ENCODE measurements around the gene GMPR.

DNA sequence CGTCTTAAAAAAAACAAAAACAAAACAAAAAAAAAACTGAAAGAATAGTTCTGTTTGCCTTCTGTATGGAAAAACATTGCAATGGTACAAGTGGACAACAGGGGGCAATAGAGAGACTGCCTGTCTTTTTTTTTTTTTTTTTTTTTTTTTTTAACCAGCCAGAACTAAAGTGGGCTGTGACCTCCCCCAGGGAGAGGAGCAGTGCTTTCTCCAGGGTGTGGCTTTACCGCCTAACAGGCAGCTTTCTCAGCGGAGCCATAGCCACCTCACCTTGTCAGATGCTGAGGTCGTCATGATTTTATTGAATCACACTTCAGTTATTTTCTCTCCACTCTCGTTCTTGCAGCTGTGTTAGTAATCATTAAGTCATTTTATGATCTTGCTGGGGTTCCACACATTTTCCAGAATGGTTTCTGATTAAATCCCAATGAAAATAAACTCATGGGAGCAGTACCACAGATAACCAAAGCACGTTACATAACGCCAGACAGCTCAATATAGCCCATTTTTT is 78.4 kb downstream of the GMPR start:
- TF ChIP-seq, protein P1, sequence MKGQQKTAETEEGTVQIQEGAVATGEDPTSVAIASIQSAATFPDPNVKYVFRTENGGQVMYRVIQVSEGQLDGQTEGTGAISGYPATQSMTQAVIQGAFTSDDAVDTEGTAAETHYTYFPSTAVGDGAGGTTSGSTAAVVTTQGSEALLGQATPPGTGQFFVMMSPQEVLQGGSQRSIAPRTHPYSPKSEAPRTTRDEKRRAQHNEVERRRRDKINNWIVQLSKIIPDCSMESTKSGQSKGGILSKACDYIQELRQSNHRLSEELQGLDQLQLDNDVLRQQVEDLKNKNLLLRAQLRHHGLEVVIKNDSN (IDR thresholded peaks at IDR 0.05; ENCODE audit: borderline replicate concordance, extremely low read length, insufficient read depth, low read depth, low read length): no peak
- TF ChIP-seq YBX1 (IDR thresholded peaks at IDR 0.05) (no peak), NKRF (conservative IDR thresholded peaks at IDR 0.05) (no peak), PRDM15 (CRISPR knock-in tag; IDR thresholded peaks at IDR 0.05) (no peak), POLR2A (IDR thresholded peaks at IDR 0.05; ENCODE audit: low read depth, low read length) (no peak), SP1 (IDR thresholded peaks at IDR 0.05; ENCODE audit: low read depth, low read length) (no peak), NR2C2 (IDR thresholded peaks at IDR 0.05; ENCODE audit: borderline replicate concordance, control insufficient read depth, insufficient read length, low read depth) (no peak), EZH2 (IDR thresholded peaks at IDR 0.05; ENCODE audit: borderline replicate concordance, control insufficient read depth, low read depth, low read length) (no peak)
- TF ChIP-seq, protein P2, sequence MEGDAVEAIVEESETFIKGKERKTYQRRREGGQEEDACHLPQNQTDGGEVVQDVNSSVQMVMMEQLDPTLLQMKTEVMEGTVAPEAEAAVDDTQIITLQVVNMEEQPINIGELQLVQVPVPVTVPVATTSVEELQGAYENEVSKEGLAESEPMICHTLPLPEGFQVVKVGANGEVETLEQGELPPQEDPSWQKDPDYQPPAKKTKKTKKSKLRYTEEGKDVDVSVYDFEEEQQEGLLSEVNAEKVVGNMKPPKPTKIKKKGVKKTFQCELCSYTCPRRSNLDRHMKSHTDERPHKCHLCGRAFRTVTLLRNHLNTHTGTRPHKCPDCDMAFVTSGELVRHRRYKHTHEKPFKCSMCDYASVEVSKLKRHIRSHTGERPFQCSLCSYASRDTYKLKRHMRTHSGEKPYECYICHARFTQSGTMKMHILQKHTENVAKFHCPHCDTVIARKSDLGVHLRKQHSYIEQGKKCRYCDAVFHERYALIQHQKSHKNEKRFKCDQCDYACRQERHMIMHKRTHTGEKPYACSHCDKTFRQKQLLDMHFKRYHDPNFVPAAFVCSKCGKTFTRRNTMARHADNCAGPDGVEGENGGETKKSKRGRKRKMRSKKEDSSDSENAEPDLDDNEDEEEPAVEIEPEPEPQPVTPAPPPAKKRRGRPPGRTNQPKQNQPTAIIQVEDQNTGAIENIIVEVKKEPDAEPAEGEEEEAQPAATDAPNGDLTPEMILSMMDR (IDR thresholded peaks at IDR 0.05 in 2 of 3, conservative IDR thresholded peaks at IDR 0.05 in 1 of 3; ENCODE audit: control insufficient read depth in 2 of 3, extremely low read depth in 1 of 3, insufficient read depth in 1 of 3, low read depth in 3 of 3, low read length in 3 of 3): peak; percentile 49 to 68 (median 64)
- TF ChIP-seq, protein P3, sequence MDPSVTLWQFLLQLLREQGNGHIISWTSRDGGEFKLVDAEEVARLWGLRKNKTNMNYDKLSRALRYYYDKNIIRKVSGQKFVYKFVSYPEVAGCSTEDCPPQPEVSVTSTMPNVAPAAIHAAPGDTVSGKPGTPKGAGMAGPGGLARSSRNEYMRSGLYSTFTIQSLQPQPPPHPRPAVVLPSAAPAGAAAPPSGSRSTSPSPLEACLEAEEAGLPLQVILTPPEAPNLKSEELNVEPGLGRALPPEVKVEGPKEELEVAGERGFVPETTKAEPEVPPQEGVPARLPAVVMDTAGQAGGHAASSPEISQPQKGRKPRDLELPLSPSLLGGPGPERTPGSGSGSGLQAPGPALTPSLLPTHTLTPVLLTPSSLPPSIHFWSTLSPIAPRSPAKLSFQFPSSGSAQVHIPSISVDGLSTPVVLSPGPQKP (IDR thresholded peaks at IDR 0.05; ENCODE audit: low read depth, low read length): no peak
